Activated CD8-positive, alpha-beta memory T cell treated with anti-CD3 and anti-CD28 coated beads for 48 hours (primary cell): Measurements from ENCODE around the gene RALGPS1.
A peak's percentile ranks its signal among the peaks of the same experiment; 100 is the strongest.

Experiments
- DNase-seq, 3 experiments: peaks; one replicate each; pipeline ENCODE4 v3.0.0-alpha.2; 2020; ENCODE audit warnings: low read depth in 2 of 3, low spot score in 2 of 3

The RALGPS1 gene

GRCh38 chr9:127216888-127217217, 302.3 kb downstream of the RALGPS1 start:
- no peak for DNase-seq

GRCh38 chr9:127218818-127219217, 304.2 kb downstream of the RALGPS1 start:
- DNase-seq = no peak

GRCh38 chr9:127219520-127219919, 304.9 kb downstream of the RALGPS1 start:
- DNase-seq = no peak

- no peak for DNase-seq
Measured at GRCh38 chr9:127221695-127222094, 307.1 kb downstream of the RALGPS1 start.

GRCh38 chr9:127222388-127223095, 308.0 kb downstream of the RALGPS1 start:
- no peak for DNase-seq

- DNase-seq = no peak
Measured at GRCh38 chr9:127223266-127223665, 308.7 kb downstream of the RALGPS1 start.

- no peak for DNase-seq
Measured at GRCh38 chr9:127223810-127224177, 309.2 kb downstream of the RALGPS1 start.

GRCh38 chr9:127224178-127224882, 309.7 kb downstream of the RALGPS1 start:
- peak; percentile 62 to 76 (median 73) for DNase-seq

- DNase-seq = peak; percentile 79 to 87 (median 79)
Measured at GRCh38 chr9:127224883-127225739, 310.5 kb downstream of the RALGPS1 start.

- DNase-seq = no peak
Measured at GRCh38 chr9:127225801-127226625, 311.4 kb downstream of the RALGPS1 start.

- no peak for DNase-seq
Measured at GRCh38 chr9:127229691-127230417, 315.3 kb downstream of the RALGPS1 start.

GRCh38 chr9:127231666-127232065, 317.1 kb downstream of the RALGPS1 start:
- no peak for DNase-seq

GRCh38 chr9:127232833-127233549, 318.4 kb downstream of the RALGPS1 start:
- DNase-seq = no peak

GRCh38 chr9:127233550-127233949, 319.0 kb downstream of the RALGPS1 start:
- no peak for DNase-seq

- no peak for DNase-seq
Measured at GRCh38 chr9:127233989-127234388, 319.4 kb downstream of the RALGPS1 start.

- DNase-seq = no peak
Measured at GRCh38 chr9:127237801-127238200, 323.2 kb downstream of the RALGPS1 start.

GRCh38 chr9:127241354-127241753, 326.8 kb downstream of the RALGPS1 start:
- DNase-seq = no peak

GRCh38 chr9:127244609-127245601, 330.3 kb downstream of the RALGPS1 start:
- DNase-seq = peak; percentile 84 to 92 (median 84)
